Measurements from ENCODE around the gene BCO2.

BCO2 gene

DNA sequence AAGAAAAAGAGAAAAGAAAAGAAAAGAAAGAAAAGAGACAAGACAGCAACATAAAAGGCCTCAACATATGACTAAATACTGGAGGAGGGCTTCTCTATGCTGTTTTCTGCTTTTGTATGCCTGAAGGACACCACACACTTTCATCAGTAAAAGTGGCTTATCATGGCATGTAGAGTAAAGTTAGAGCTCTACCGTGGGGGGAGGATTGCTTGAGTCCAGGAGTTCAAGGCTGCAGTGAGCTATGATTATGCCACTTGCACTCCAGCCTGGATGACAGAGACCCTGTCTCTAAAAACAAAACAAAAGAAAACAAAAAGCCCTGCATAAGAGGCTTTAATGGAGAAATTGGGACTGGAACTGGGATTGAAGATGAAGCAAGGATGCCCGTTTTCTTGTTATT, 56.6 kb downstream of the BCO2 start:
- H3K9me3 ChIP-seq (ENCODE audit: control insufficient read depth, insufficient read depth, low read length), result no peaks in the 10 kb centered on the region
- H3K9ac ChIP-seq (ENCODE audit: low read depth, low read length), result no peak overlapping the region
- peaks cover 11% of the 10 kb centered on the region; the same call in 1 of the 2 replicates for H3K36me3 ChIP-seq (ENCODE audit: insufficient read depth, low read length)
- H3K4me1 ChIP-seq (ENCODE audit: insufficient read depth, low read length), result no peaks in the 10 kb centered on the region

DNA sequence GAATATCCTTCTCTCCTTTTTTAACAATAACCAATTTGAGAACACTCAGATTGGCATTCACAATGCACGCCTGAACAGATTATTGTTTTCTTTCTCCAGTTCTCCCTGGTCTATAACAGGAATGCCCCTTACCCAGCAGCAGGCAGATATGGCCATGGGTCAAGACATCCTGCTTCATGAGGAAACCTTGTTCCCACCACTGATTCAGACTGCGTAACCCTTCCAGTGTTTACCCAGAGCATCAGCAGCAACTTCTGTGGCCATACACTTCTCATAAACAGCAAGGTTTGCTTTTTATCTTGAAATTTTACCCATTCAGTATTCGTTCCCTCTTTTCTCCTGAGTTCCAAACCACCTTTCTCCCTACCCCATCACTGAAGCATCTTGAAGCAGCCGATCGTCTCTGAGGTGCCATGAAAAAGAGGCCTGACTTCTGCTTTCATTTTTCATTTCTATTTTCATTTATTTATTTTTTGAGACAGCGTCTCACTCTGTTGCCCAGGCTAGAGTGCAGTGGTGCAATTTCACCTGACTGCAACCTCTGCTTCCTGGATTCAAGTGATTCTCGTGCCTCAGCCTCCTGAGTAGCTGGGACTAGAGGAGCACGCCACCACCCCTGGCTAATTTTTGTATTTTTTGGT, 60.6 kb downstream of the BCO2 start:
- H3K9me3 ChIP-seq (ENCODE audit: control insufficient read depth, insufficient read depth, low read length), result no peaks in the 10 kb centered on the region
- no peak overlapping the region for H3K9ac ChIP-seq (ENCODE audit: low read depth, low read length)
- no peaks in the 10 kb centered on the region for H3K4me1 ChIP-seq (ENCODE audit: insufficient read depth, low read length)
- H3K36me3 ChIP-seq (ENCODE audit: insufficient read depth, low read length), result peaks cover 16% of the 10 kb centered on the region; the same call in 1 of the 2 replicates

DNA sequence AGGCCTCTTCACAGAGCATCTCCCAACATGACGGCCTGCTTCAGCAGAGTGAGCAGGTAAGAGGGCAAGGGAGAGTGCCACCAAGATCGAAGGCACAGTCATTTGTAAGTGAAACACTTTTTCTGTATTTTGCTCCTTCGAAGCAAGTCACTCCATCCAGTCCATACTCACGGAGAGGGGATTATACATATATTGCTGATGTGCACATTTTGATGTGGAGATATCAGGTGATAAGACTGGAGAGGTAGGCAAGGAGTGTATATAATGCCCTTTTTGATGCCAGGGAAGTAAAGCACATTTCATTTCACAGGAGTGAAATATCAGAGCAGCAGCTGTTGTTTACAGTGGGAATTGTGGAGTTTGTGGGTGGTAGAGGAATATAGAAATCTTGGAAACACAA, 62.1 kb downstream of the BCO2 start:
- Histone ChIP-seq H3K9ac (ENCODE audit: low read depth, low read length) (no peak overlapping the region), H3K9me3 (ENCODE audit: control insufficient read depth, insufficient read depth, low read length) (no peaks in the 10 kb centered on the region), H3K36me3 (ENCODE audit: insufficient read depth, low read length) (peaks cover 16% of the 10 kb centered on the region; the same call in 1 of the 2 replicates), H3K4me1 (ENCODE audit: insufficient read depth, low read length) (no peaks in the 10 kb centered on the region)

DNA sequence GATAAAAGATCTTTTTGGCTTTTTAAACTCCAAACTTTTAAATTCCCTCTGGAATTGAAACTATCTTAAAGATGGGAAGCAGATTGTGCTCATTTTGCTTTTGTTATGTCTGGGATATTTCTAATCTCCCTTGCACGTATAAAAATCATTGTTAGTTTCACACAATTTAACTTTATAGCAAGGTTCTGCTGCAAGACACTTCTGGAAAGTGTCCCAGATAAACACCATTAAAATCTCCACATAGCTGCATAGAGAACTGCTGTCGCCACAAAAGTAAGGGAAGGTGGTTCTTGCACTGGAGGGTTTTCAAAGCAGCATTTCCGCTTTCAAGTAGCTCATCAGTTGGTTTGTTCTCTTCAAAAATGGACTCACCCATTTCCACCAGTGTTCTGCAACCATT, 62.7 kb downstream of the BCO2 start:
- H3K4me1 ChIP-seq (ENCODE audit: insufficient read depth, low read length), result no peaks in the 10 kb centered on the region
- no peaks in the 10 kb centered on the region for H3K9me3 ChIP-seq (ENCODE audit: control insufficient read depth, insufficient read depth, low read length)
- H3K36me3 ChIP-seq (ENCODE audit: insufficient read depth, low read length), result peaks cover 16% of the 10 kb centered on the region; the same call in 1 of the 2 replicates
- no peak overlapping the region for H3K9ac ChIP-seq (ENCODE audit: low read depth, low read length)

DNA sequence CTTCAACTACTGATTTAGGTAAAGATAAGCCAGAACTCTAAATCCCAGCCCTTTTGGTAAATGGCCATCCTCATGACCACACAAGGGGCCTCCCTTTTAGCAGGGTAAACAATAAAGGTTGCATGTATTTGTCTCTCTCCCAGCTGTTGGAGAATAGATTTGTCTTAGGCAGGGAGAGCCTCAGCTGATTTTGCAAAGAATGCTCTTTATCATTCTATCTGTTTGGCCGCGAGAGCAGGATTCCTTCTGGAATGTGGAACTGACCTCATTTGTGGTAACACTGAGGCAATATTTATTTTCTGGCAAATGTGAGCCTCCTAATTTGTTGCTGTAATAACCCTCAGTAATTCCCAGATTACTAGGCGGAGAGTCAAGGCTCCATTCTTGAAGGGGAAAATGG, 66.2 kb downstream of the BCO2 start:
- Histone ChIP-seq H3K4me1 (ENCODE audit: insufficient read depth, low read length) (no peaks in the 10 kb centered on the region), H3K36me3 (ENCODE audit: insufficient read depth, low read length) (peaks cover 10% of the 10 kb centered on the region; the same call in 1 of the 2 replicates), H3K9me3 (ENCODE audit: control insufficient read depth, insufficient read depth, low read length) (no peaks in the 10 kb centered on the region), H3K9ac (ENCODE audit: low read depth, low read length) (no peak overlapping the region)

DNA sequence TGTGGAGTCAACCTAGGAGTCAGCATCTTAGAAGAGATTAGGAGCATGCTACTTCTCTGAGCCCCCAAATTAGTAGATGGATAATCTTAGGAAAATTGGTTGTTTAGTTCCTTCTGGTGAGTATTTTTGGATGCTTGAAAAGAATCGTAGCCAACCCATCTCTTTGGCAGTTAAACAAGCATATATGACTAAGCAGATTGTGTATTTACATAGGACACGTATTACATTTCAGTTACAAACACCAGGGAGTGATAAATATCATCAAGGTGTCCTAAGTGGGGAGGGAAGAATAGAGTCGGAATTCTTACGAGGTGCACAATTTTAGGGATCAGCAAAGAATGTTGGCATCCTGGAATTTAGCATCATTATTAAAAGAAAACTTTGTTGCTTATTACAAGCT, 71.9 kb downstream of the BCO2 start:
- H3K4me1 ChIP-seq (ENCODE audit: insufficient read depth, low read length), result no peaks in the 10 kb centered on the region
- no peaks in the 10 kb centered on the region for H3K9me3 ChIP-seq (ENCODE audit: control insufficient read depth, insufficient read depth, low read length)
- no peaks in the 10 kb centered on the region for H3K36me3 ChIP-seq (ENCODE audit: insufficient read depth, low read length)
- no peak overlapping the region for H3K9ac ChIP-seq (ENCODE audit: low read depth, low read length)

DNA sequence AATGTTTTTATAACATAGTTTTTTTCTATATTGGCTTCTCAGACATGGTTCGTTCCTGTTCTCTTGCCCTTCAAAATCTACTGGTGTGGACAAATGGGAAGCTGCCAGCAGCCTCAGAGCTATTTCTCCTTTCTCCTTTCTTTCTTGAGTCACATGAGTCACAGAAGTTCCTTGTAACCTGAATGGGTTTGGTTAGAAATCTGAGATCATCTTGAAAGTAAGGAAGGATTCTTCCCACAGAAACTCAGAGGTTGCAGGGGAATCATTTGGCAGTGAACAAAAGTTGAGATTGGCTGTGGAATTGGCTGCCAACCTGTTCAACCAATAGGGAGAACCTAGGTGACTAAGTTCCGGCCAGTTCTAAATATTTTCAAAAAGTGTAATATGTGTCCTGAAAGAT, 72.9 kb downstream of the BCO2 start:
- H3K36me3 ChIP-seq (ENCODE audit: insufficient read depth, low read length), result no peaks in the 10 kb centered on the region
- no peak overlapping the region for H3K9ac ChIP-seq (ENCODE audit: low read depth, low read length)
- H3K9me3 ChIP-seq (ENCODE audit: control insufficient read depth, insufficient read depth, low read length), result no peaks in the 10 kb centered on the region
- H3K4me1 ChIP-seq (ENCODE audit: insufficient read depth, low read length), result no peaks in the 10 kb centered on the region

DNA sequence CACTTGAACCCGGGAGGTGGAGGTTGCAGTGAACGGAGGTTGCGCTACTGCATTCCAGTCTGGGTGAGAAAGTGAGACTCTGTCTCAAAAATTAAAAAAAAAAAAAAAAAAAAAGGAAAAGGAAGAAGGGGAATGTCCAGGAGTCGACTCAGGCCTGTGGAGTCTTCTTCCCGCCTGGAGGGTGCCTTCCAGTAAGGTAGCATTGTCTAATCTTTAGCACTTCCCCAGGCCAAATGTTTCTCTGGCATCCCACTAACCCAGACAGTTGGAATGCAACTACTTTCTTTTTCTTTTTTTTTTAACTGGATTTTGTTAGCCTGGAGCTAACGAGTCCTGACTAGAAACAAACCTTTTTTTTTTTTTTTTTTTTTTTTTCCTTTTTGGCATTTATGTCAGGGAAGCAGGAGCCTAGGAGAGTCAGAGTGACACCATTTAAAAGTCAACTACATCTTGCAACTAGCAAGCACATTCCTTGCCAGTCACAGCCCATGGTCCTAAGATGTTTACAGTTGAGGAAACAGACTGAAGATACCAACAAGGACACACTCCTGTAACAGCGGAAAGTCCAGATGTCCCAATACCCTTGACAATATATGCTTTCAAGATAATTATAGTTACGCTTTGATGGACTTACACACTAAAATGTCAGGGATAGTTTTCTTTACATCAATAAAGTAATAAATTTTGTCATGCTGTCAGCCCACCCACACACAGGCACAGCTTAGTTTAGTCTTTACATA, 74.7 kb downstream of the BCO2 start:
- Histone ChIP-seq H3K36me3 (ENCODE audit: insufficient read depth, low read length) (no peaks in the 10 kb centered on the region), H3K9ac (ENCODE audit: low read depth, low read length) (no peak overlapping the region), H3K9me3 (ENCODE audit: control insufficient read depth, insufficient read depth, low read length) (no peaks in the 10 kb centered on the region), H3K4me1 (ENCODE audit: insufficient read depth, low read length) (no peaks in the 10 kb centered on the region)

DNA sequence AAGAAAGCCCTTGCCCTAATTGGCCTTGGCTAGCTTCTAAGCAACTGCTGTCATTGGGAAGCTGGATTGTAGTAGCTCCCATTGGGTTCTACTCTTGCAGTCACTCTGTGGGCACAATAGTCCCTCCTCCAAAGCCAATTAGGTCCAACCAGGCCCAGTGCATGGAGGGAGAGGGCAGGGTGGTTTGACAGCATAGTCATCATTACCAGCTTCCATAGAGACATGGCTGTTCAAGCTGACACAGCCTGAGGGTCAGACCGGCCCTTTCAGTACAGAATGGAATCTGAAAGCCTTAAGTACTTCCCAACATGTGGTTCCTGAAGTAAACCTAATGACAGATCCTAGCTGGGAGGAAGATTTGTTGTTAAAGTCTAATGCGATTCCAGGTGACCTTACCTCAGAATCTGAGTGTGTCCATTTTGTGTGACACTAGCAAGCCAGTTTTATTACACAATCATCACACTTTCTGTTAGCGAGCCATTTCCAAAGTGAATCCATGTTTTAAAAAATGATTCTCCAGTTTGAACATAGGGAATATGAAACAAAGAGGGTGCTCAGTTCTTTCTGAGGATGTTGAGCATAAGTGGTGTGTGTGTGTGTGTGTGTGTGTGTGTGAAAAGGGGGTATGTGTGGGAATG, 78.4 kb downstream of the BCO2 start:
- Histone ChIP-seq H3K36me3 (ENCODE audit: insufficient read depth, low read length) (no peaks in the 10 kb centered on the region), H3K9me3 (ENCODE audit: control insufficient read depth, insufficient read depth, low read length) (no peaks in the 10 kb centered on the region), H3K4me1 (ENCODE audit: insufficient read depth, low read length) (no peaks in the 10 kb centered on the region), H3K9ac (ENCODE audit: low read depth, low read length) (no peak overlapping the region)

DNA sequence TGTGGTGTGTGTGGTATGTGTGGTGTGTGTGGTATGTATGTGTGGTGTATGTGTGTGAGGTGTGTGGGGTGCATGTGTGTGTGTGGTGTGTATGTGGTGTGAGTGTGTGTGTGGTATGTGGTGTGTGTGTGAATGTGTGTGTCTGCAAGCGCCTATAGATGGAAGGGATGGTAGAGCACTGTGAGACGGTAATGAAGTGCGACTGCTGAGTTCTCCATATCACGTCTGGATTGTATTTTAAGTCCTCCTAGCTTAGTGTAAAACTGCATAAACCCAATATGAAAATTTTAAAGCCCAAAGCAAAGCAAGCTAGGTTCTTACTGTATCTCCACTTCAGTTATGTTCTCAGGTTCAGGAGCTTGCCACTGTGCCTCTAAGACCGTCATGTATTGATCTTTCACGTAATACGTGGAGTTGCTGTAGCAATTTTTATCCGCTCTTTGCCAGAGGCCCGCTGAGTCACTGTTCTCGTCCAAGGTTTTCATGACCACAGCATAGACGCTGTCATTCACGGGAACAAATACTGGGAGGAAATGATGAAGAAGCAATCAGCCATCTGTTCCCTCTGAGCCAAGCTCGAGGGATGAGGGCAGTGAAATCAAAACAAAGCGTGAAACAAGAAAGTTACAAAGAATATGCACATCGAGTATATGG, 79.9 kb downstream of the BCO2 start:
- no peaks in the 10 kb centered on the region for H3K36me3 ChIP-seq (ENCODE audit: insufficient read depth, low read length)
- H3K4me1 ChIP-seq (ENCODE audit: insufficient read depth, low read length), result no peaks in the 10 kb centered on the region
- no peaks in the 10 kb centered on the region for H3K9me3 ChIP-seq (ENCODE audit: control insufficient read depth, insufficient read depth, low read length)
- no peak overlapping the region for H3K9ac ChIP-seq (ENCODE audit: low read depth, low read length)

DNA sequence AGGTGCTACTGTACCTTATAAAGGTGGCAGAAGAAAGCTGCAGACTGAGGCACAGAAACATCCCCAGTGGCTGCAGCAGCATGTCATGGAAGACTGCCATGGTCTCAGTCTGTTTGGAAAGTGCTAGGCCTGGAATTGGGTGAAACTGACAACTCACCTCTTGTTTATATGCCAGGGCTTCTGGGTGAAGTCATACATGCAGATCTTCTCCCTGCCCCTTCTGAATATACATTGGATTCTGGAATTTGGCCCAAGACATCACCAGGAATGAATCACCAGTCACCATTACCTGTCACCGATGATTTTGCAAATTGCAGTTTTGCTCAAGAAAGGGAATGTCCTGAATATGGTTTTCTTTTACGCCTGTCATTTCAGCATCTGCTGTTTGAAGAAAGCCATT, 85.2 kb downstream of the BCO2 start, which contains the start of gene PLET1:
TSS of gene PLET1 (minus strand) at position 371 of the 400 bp plus-strand sequence. CDS start at position 100, 271 bp downstream.
- no peaks in the 10 kb centered on the region for H3K9me3 ChIP-seq (ENCODE audit: control insufficient read depth, insufficient read depth, low read length)
- no peaks in the 10 kb centered on the region for H3K4me1 ChIP-seq (ENCODE audit: insufficient read depth, low read length)
- no peak within 1 kb of the TSS for H3K9ac ChIP-seq (ENCODE audit: low read depth, low read length)

DNA sequence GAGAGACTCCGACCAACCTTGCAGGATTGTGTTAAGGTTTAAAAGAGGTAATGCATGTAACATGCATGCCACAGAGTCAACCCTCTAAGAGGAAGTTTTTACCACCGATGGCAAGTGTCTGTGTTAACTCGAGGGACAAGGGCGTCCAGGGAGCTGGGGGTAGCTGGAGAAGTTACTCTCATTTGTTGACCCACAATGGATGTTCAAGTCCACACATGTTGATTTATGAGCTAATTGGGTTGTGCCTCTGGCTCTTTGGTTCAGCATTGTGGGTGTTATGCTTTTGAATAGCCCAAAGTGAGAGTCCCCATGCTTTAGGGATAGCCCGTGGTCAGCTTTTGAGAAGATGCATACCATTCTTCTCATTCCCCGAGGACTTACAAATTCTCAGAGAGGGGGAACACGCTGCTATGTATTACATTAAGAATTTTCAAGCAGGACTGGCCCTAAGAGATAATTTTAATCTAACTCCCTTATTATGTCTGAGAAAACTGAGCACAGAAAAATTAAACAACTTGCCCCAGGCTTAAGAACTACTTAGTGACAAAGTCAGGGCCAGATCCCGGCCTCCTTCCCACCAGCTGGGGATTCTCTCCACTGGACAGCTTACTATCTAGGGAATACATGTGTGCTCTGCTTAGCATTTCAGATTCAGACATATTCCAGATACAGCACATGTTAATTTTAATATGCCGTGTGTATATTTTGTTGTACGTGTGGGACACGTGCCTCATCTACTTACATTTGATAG, 90.5 kb downstream of the BCO2 start:
- no peaks in the 10 kb centered on the region for H3K9me3 ChIP-seq (ENCODE audit: control insufficient read depth, insufficient read depth, low read length)
- H3K4me1 ChIP-seq (ENCODE audit: insufficient read depth, low read length), result no peaks in the 10 kb centered on the region
- no peaks in the 10 kb centered on the region for H3K36me3 ChIP-seq (ENCODE audit: insufficient read depth, low read length)

More for the DNA sequence above, 85.2 kb downstream of the BCO2 start, which contains the start of gene PLET1:
- H3K36me3 ChIP-seq (ENCODE audit: insufficient read depth, low read length), result no peaks in the 10 kb centered on the region

DNA sequence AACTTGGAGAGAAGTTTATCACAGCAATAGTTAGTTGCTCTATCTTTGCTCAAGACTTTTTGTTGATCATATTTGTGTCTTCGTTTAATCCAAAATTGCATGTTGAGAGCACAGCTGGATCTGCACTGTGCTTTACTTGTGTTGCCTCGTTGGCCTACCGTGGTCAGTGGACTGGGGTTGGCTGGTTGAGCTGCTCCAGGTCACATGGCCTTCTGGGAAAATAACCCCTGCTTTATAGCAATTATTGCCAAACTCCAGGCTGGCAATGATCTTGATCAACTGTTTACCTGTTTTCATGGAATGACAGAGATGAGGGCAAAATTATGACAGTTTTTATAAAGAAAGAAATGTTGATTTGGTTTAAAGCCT, 91.1 kb downstream of the BCO2 start:
- Histone ChIP-seq H3K9ac (ENCODE audit: low read depth, low read length) (no peak overlapping the region), H3K9me3 (ENCODE audit: control insufficient read depth, insufficient read depth, low read length) (no peaks in the 10 kb centered on the region), H3K4me1 (ENCODE audit: insufficient read depth, low read length) (no peaks in the 10 kb centered on the region), H3K36me3 (ENCODE audit: insufficient read depth, low read length) (no peaks in the 10 kb centered on the region)

More for the DNA sequence above, 90.5 kb downstream of the BCO2 start:
- no peak overlapping the region for H3K9ac ChIP-seq (ENCODE audit: low read depth, low read length)

DNA sequence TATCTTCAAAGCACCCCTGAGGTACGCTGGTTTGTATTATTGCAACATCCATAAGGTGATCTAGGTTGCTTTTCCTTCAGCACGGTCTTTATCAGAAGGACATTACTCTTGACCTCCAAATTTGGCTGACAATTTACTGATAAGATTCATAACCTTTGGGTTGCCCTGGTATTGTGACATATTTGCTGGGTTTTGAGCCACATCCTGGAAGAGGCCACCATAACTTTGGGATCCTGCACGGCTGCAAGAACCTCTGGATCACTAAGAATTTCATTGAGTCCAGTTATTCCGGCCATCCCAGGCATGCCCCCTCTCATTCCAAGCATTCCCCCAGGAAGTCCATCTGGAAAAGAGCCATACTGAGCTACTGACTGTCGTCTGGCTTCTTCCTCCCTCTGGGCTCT, 91.9 kb downstream of the BCO2 start:
- H3K36me3 ChIP-seq (ENCODE audit: insufficient read depth, low read length), result no peaks in the 10 kb centered on the region
- no peak overlapping the region for H3K9ac ChIP-seq (ENCODE audit: low read depth, low read length)
- no peaks in the 10 kb centered on the region for H3K9me3 ChIP-seq (ENCODE audit: control insufficient read depth, insufficient read depth, low read length)
- no peaks in the 10 kb centered on the region for H3K4me1 ChIP-seq (ENCODE audit: insufficient read depth, low read length)

All from ES-I3 (cell line).